Measurements from ENCODE around the gene MYO1F.

MYO1F gene

GRCh38 chr19:8486661-8487136 lies 90.5 kb downstream of the MYO1F start:
- TF ChIP-seq CTCF (IDR thresholded peaks at IDR 0.05; ENCODE audit: low read depth, low read length, missing control alignments): no peak
- no peak overlapping the region for H3K4me3 ChIP-seq (ENCODE audit: low read depth, low read length)
- DNase-seq (ENCODE audit: low read depth): no peak
- in situ Hi-C loops (cut with HindIII; ENCODE audit: low sequenced_read_pairs): loop anchor here (10.0 kb wide), 1 partner anchor 112 kb away; no protein-coding TSS in a partner anchor

- TF ChIP-seq CTCF (IDR thresholded peaks at IDR 0.05; ENCODE audit: low read depth, low read length, missing control alignments): no peak
- no peak for DNase-seq (ENCODE audit: low read depth)
- in situ Hi-C loops (cut with HindIII; ENCODE audit: low sequenced_read_pairs): loop anchor here (10.0 kb wide), 1 partner anchor 111 kb away; no protein-coding TSS in a partner anchor
- H3K4me3 ChIP-seq (ENCODE audit: low read depth, low read length): no peak overlapping the region
Observed at GRCh38 chr19:8485561-8486371, 91.5 kb downstream of the MYO1F start.

- H3K4me3 ChIP-seq (ENCODE audit: low read depth, low read length): no peak overlapping the region
- in situ Hi-C loops (cut with HindIII; ENCODE audit: low sequenced_read_pairs): loop anchor here (10.0 kb wide), 1 partner anchor 110 kb away; no protein-coding TSS in a partner anchor
- TF ChIP-seq CTCF (IDR thresholded peaks at IDR 0.05; ENCODE audit: low read depth, low read length, missing control alignments): no peak
- DNase-seq (ENCODE audit: low read depth): no peak
Observed at GRCh38 chr19:8484331-8484894, 92.8 kb downstream of the MYO1F start.

DNA sequence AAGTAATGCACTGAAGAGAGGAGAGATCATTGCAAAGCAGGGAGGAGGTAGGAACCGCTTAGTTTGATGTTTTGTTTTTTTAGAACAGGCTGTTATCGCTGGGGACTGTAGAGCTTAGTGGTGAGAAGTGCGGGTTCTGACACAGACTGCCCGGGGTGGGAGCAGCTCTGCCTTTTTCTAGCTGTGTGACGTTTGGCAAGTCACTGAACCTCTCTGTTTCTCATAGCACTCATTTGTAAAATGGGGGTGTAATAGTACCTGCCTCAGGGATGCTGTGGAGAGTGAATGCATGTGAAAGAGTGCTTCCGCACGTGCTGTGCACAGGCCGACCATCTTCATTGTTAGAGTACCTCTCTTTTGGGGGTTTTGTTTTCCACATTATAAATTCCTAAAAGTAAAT lies 94.1 kb downstream of the MYO1F start:
- H3K4me3 ChIP-seq (ENCODE audit: low read depth, low read length): no peak overlapping the region
- no peak for TF ChIP-seq CTCF (IDR thresholded peaks at IDR 0.05; ENCODE audit: low read depth, low read length, missing control alignments)
- no peak for DNase-seq (ENCODE audit: low read depth)
- in situ Hi-C loops (cut with HindIII; ENCODE audit: low sequenced_read_pairs): loop anchor here (10.0 kb wide), 1 partner anchor 108 kb away; no protein-coding TSS in a partner anchor

DNA sequence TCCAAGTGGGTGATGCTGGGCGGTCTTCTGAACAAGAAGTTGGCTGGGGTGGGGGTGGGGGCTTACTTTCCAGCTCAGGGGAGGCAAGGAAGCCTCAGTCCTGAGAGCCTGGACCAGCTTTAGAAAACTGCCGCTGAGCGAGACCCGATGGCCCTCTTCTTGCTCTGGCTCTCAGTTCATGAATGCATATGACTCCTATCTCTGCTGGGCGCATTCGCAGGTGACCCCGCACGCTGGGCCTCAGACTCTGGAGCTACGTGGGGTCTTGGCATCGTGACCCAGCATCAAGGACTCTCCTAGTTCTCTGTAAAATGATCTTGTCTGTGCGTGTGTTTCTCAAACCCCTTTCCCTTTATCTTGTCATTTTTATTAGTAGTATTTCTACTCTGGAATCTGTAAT lies 94.5 kb downstream of the MYO1F start:
- in situ Hi-C loops (cut with HindIII; ENCODE audit: low sequenced_read_pairs): loop anchor here (10.0 kb wide), 1 partner anchor 108 kb away; no protein-coding TSS in a partner anchor
- no peak for TF ChIP-seq CTCF (IDR thresholded peaks at IDR 0.05; ENCODE audit: low read depth, low read length, missing control alignments)
- H3K4me3 ChIP-seq (ENCODE audit: low read depth, low read length): no peak overlapping the region
- DNase-seq (ENCODE audit: low read depth): no peak

DNA sequence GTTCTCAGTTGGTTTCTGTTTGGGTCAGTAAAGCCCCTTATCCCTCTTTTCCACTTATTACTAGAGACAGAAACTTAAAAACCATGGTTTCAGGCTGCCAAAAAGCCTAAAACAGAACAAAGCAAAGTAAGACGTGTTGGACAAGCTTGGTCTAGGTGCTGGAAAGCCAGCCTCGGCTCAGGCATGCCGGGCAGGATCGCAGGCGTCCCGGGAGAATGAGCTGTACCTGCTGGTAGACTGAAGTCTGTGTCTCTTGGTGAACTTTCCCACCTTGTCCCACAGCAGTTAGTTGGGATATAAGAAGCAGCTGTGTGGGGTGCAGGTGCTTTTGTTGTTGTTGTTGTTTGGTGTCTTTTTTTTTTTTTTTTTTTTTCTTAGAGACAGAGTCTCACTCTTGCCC lies 95.6 kb downstream of the MYO1F start:
- no peak for TF ChIP-seq CTCF (IDR thresholded peaks at IDR 0.05; ENCODE audit: low read depth, low read length, missing control alignments)
- in situ Hi-C loops (cut with HindIII; ENCODE audit: low sequenced_read_pairs): loop anchor here (10.0 kb wide), 1 partner anchor 107 kb away; no protein-coding TSS in a partner anchor
- no peak overlapping the region for H3K4me3 ChIP-seq (ENCODE audit: low read depth, low read length)
- DNase-seq (ENCODE audit: low read depth): no peak
